ENCODE measurements around the gene SUCO. TPM values are rescaled to one million over a fixed set of nuclear protein-coding genes. Genes with fewer than 3 reads are reported as not detected.
"Not testable (repeated sequence)": the region's sequence is repeated elsewhere in the genome, so short reads cannot be mapped to it uniquely, and the experiment has no call there.

The SUCO gene
- total and polyA plus RNA-seq, 2 experiments from 2014 or later = 18.0 to 49.8 TPM

DNA sequence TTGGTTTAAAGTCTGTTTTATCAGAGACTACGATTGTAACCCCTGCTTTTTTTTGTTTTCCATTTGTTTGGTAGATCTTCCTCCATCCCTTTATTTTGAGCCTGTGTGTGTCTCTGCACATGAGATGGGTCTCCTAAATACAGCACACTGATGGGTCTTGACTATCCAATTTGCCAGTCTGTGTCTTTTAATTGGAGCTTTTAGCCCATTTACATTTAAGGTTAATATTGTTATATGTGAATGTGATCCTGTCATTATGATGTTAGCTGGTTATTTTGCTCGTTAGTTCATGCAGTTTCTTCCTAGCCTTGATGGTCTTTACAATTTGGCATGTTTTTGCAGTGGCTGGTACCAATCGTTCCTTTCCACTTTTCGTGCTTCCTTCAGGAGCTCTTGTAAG is 62.1 kb downstream of the SUCO start:
- DNase-seq (ENCODE audit: low spot score) = not testable (repeated sequence)

DNA sequence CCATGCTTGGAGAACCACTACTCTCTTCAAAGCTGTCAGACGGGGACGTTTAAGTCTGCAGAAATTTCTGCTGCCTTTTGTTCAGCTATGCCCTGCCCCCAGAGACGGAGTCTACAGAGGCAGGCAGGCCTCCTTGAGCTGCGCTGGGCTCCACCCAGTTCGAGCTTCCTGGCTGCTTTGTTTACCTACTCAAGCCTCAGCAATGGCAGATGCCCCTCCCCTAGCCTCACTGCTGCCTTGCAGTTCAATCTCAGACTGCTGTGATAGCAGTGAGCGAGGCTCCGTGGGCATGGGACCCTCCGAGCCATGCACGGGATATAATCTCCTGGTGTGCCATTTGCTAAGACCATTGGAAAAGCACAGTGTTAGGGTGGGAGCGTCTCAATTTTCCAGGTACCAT is 63.8 kb downstream of the SUCO start:
- H3K27ac Mint-ChIP-seq = not testable (repeated sequence)
- H3K9me3 Mint-ChIP-seq = peaks cover 31% of the 10 kb centered on the region

More for the DNA sequence above, 62.1 kb downstream of the SUCO start:
- H3K9me3 Mint-ChIP-seq = peaks cover 31% of the 10 kb centered on the region
- not testable (repeated sequence) for H3K4me3 Mint-ChIP-seq; H3K4me3 ChIP-seq; H4K20me1 ChIP-seq (replicated peaks; ENCODE audit: insufficient read depth); H3K27me3 ChIP-seq (ENCODE audit: insufficient read depth); H3K27ac Mint-ChIP-seq; H3K9me2 ChIP-seq (ENCODE audit: insufficient read depth); ATAC-seq; H3F3A ChIP-seq (replicated peaks; ENCODE audit: low read depth); H3K4me1 ChIP-seq (ENCODE audit: insufficient read depth); H3K27me3 Mint-ChIP-seq (ENCODE audit: insufficient read depth, low read depth, poor library complexity); H3K4me2 ChIP-seq; H3K4me1 Mint-ChIP-seq; H3K27ac ChIP-seq (ENCODE audit: low read depth); H2AFZ ChIP-seq
- H3K79me2 ChIP-seq (replicated peaks; ENCODE audit: insufficient read depth) = peaks cover 54% of the 10 kb centered on the region
- H3K36me3 ChIP-seq (ENCODE audit: insufficient read depth) = peaks cover 25% of the 10 kb centered on the region
- H3K36me3 Mint-ChIP-seq (ENCODE audit: low read depth) = peaks cover 86% of the 10 kb centered on the region

DNA sequence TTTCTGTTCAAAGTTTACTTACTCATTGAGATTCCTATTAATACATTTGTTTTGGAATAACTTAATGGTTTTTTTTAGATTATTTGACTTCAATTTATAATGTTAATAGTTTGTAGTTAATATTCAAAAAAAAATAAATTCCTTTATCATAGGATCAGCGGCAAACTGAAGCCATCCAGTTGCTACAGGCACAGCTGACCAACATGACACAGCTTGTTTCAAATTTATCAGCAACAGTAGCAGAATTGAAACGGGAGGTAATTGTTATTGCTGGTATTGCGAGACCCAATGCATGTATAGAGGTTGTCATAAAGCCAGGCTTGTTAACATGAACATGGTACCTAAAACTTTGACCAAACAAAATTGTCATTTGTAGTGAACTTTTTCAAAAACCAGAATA is 67.0 kb downstream of the SUCO start:
- H4K20me1 ChIP-seq (replicated peaks; ENCODE audit: insufficient read depth) = no peaks in the 10 kb centered on the region
- peaks cover 59% of the 10 kb centered on the region for H3K36me3 Mint-ChIP-seq (ENCODE audit: low read depth)
- TF ChIP-seq EZH2 (IDR thresholded peaks at IDR 0.05; ENCODE audit: low read depth, unreplicated experiment) (no peak), CREB1 (CRISPR knock-in tag; IDR thresholded peaks at IDR 0.05; ENCODE audit: low read depth) (no peak), ZNF114 (CRISPR knock-in tag; IDR thresholded peaks at IDR 0.05) (no peak), EZH2phosphoT487 (IDR thresholded peaks at IDR 0.05; ENCODE audit: unreplicated experiment) (no peak), NANOG (IDR thresholded peaks at IDR 0.05; ENCODE audit: borderline replicate concordance) (no peak), STAT1 (IDR thresholded peaks at IDR 0.05; ENCODE audit: unreplicated experiment) (no peak)
- TF ChIP-seq, protein P1, sequence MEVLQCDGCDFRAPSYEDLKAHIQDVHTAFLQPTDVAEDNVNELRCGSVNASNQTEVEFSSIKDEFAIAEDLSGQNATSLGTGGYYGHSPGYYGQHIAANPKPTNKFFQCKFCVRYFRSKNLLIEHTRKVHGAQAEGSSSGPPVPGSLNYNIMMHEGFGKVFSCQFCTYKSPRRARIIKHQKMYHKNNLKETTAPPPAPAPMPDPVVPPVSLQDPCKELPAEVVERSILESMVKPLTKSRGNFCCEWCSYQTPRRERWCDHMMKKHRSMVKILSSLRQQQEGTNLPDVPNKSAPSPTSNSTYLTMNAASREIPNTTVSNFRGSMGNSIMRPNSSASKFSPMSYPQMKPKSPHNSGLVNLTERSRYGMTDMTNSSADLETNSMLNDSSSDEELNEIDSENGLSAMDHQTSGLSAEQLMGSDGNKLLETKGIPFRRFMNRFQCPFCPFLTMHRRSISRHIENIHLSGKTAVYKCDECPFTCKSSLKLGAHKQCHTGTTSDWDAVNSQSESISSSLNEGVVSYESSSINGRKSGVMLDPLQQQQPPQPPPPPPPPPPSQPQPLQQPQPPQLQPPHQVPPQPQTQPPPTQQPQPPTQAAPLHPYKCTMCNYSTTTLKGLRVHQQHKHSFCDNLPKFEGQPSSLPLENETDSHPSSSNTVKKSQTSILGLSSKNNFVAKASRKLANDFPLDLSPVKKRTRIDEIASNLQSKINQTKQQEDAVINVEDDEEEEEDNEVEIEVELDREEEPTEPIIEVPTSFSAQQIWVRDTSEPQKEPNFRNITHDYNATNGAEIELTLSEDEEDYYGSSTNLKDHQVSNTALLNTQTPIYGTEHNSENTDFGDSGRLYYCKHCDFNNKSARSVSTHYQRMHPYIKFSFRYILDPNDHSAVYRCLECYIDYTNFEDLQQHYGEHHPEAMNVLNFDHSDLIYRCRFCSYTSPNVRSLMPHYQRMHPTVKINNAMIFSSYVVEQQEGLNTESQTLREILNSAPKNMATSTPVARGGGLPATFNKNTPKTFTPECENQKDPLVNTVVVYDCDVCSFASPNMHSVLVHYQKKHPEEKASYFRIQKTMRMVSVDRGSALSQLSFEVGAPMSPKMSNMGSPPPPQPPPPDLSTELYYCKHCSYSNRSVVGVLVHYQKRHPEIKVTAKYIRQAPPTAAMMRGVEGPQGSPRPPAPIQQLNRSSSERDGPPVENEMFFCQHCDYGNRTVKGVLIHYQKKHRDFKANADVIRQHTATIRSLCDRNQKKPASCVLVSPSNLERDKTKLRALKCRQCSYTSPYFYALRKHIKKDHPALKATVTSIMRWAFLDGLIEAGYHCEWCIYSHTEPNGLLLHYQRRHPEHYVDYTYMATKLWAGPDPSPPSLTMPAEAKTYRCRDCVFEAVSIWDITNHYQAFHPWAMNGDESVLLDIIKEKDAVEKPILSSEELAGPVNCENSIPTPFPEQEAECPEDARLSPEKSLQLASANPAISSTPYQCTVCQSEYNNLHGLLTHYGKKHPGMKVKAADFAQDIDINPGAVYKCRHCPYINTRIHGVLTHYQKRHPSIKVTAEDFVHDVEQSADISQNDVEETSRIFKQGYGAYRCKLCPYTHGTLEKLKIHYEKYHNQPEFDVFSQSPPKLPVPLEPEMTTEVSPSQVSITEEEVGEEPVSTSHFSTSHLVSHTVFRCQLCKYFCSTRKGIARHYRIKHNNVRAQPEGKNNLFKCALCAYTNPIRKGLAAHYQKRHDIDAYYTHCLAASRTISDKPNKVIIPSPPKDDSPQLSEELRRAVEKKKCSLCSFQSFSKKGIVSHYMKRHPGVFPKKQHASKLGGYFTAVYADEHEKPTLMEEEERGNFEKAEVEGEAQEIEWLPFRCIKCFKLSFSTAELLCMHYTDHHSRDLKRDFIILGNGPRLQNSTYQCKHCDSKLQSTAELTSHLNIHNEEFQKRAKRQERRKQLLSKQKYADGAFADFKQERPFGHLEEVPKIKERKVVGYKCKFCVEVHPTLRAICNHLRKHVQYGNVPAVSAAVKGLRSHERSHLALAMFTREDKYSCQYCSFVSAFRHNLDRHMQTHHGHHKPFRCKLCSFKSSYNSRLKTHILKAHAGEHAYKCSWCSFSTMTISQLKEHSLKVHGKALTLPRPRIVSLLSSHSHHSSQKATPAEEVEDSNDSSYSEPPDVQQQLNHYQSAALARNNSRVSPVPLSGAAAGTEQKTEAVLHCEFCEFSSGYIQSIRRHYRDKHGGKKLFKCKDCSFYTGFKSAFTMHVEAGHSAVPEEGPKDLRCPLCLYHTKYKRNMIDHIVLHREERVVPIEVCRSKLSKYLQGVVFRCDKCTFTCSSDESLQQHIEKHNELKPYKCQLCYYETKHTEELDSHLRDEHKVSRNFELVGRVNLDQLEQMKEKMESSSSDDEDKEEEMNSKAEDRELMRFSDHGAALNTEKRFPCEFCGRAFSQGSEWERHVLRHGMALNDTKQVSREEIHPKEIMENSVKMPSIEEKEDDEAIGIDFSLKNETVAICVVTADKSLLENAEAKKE (CRISPR knock-in tag; IDR thresholded peaks at IDR 0.05) = no peak
- TF ChIP-seq, protein P2, sequence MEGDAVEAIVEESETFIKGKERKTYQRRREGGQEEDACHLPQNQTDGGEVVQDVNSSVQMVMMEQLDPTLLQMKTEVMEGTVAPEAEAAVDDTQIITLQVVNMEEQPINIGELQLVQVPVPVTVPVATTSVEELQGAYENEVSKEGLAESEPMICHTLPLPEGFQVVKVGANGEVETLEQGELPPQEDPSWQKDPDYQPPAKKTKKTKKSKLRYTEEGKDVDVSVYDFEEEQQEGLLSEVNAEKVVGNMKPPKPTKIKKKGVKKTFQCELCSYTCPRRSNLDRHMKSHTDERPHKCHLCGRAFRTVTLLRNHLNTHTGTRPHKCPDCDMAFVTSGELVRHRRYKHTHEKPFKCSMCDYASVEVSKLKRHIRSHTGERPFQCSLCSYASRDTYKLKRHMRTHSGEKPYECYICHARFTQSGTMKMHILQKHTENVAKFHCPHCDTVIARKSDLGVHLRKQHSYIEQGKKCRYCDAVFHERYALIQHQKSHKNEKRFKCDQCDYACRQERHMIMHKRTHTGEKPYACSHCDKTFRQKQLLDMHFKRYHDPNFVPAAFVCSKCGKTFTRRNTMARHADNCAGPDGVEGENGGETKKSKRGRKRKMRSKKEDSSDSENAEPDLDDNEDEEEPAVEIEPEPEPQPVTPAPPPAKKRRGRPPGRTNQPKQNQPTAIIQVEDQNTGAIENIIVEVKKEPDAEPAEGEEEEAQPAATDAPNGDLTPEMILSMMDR (conservative IDR thresholded peaks at IDR 0.05; ENCODE audit: low read depth in 2 of 2) = no peak
- TF ChIP-seq, protein P3, sequence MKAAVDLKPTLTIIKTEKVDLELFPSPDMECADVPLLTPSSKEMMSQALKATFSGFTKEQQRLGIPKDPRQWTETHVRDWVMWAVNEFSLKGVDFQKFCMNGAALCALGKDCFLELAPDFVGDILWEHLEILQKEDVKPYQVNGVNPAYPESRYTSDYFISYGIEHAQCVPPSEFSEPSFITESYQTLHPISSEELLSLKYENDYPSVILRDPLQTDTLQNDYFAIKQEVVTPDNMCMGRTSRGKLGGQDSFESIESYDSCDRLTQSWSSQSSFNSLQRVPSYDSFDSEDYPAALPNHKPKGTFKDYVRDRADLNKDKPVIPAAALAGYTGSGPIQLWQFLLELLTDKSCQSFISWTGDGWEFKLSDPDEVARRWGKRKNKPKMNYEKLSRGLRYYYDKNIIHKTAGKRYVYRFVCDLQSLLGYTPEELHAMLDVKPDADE (IDR thresholded peaks at IDR 0.05) = no peak

More for the DNA sequence above, 63.8 kb downstream of the SUCO start:
- peaks cover 17% of the 10 kb centered on the region for H3K36me3 ChIP-seq (ENCODE audit: insufficient read depth)
- not testable (repeated sequence) for DNase-seq (ENCODE audit: low spot score); H3K9me2 ChIP-seq (ENCODE audit: insufficient read depth); H3K27me3 Mint-ChIP-seq (ENCODE audit: insufficient read depth, low read depth, poor library complexity); H3K4me1 Mint-ChIP-seq; H3F3A ChIP-seq (replicated peaks; ENCODE audit: low read depth); H3K4me2 ChIP-seq; H4K20me1 ChIP-seq (replicated peaks; ENCODE audit: insufficient read depth); H3K4me3 ChIP-seq; H3K27ac ChIP-seq (ENCODE audit: low read depth); H2AFZ ChIP-seq; H3K4me3 Mint-ChIP-seq; H3K4me1 ChIP-seq (ENCODE audit: insufficient read depth); ATAC-seq; H3K27me3 ChIP-seq (ENCODE audit: insufficient read depth)
- H3K79me2 ChIP-seq (replicated peaks; ENCODE audit: insufficient read depth) = peaks cover 54% of the 10 kb centered on the region
- peaks cover 78% of the 10 kb centered on the region for H3K36me3 Mint-ChIP-seq (ENCODE audit: low read depth)

More for the DNA sequence above, 67.0 kb downstream of the SUCO start:
- Mint-ChIP-seq H3K4me3 (no peak overlapping the region), H3K27me3 (ENCODE audit: insufficient read depth, low read depth, poor library complexity) (no peaks in the 10 kb centered on the region), H3K27ac (no peak overlapping the region), H3K9me3 (peaks cover 30% of the 10 kb centered on the region), H3K4me1 (no peaks in the 10 kb centered on the region)
- H3K4me2 ChIP-seq = no peak overlapping the region
- no peak for ATAC-seq
- peaks cover 24% of the 10 kb centered on the region for H3K36me3 ChIP-seq (ENCODE audit: insufficient read depth)
- no peaks in the 10 kb centered on the region for H3K4me1 ChIP-seq (ENCODE audit: insufficient read depth)
- H2AFZ ChIP-seq = no peak overlapping the region
- no peak for DNase-seq (ENCODE audit: low spot score)
- H3K79me2 ChIP-seq (replicated peaks; ENCODE audit: insufficient read depth) = peaks cover 31% of the 10 kb centered on the region
- H3K9me2 ChIP-seq (ENCODE audit: insufficient read depth) = no peaks in the 10 kb centered on the region
- no peak overlapping the region for H3K4me3 ChIP-seq
- no peak overlapping the region for H3K27ac ChIP-seq (ENCODE audit: low read depth)
- no peaks in the 10 kb centered on the region for H3K27me3 ChIP-seq (ENCODE audit: insufficient read depth)
- no peaks in the 10 kb centered on the region for H3F3A ChIP-seq (replicated peaks; ENCODE audit: low read depth)
